Measurements from ENCODE around the gene FAM171A2.
"Not testable (repeated sequence)": the region's sequence is repeated elsewhere in the genome, so short reads cannot be mapped to it uniquely, and the experiment has no call there.

The FAM171A2 gene

GRCh38 chr17:44383363-44383762 lies 19.7 kb upstream of the FAM171A2 start:
- no peak for DNase-seq

DNA sequence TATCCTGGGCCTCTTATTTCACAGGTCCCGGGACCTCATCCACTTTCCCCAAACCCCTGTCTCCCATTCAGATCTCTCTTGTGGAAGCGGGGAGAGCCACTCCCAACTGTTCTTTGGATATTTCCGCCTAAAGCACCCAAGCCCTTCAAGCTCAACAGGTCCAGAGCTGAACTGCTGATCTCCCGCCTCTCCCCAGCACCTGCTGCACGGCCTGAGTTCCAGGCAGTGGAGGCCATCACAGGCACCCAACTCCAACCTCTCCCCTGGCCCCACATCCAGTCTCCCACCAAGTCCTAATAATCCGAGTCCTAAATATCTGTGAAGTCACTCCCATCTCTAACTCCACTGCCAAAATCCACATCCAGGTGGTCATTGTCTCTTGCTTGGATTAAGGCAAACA lies 19.3 kb upstream of the FAM171A2 start:
- no peak for DNase-seq

DNA sequence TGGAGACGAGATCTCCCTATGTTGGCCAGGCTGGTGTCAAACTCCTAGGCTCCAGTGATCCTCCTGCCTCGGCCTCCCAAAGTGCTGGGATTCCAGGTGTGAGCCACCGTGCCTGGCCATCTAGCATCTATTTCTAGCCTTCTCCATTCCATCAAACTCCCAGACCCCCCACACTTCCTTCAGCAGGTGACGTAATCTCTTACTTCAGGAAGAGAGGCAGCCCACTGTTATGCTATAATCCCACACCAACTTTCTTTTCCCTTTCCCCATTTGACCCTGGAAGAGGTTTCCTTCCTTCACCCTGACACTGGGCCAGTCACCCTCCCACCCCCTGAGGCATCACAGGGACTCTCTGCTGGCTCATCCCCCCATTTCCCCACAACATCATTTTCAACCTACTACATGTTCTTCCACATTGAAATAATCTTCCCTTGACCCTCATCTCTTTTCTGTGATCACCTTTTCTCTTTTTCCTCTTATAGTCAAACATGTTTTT lies 18.2 kb upstream of the FAM171A2 start:
- no peak for DNase-seq

GRCh38 chr17:44380767-44381166 lies 17.1 kb upstream of the FAM171A2 start:
- no peak for DNase-seq

GRCh38 chr17:44379887-44380286 lies 16.2 kb upstream of the FAM171A2 start:
- no peak for DNase-seq

GRCh38 chr17:44378171-44378705 lies 14.6 kb upstream of the FAM171A2 start:
- DNase-seq, result no peak

DNA sequence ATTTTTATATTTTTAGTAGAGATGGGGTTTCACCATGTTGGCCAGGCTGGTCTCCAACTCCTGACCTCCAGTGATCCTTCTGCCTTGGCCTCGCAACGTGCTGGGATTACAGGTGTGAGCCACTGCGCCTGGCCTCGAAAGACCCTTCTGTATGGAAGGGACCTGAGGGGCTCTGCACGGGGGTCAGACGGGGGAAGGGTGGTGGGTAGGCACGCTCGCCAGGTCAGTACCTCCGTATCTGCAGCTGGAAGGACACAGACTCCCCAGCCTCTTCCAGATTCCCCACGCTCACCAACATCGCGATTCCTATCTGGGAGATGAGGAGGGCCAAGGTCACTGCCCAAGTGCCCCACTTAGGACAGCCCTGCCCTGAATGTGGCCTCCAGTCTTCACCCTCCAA lies 13.1 kb upstream of the FAM171A2 start:
- DNase-seq, result no peak

DNA sequence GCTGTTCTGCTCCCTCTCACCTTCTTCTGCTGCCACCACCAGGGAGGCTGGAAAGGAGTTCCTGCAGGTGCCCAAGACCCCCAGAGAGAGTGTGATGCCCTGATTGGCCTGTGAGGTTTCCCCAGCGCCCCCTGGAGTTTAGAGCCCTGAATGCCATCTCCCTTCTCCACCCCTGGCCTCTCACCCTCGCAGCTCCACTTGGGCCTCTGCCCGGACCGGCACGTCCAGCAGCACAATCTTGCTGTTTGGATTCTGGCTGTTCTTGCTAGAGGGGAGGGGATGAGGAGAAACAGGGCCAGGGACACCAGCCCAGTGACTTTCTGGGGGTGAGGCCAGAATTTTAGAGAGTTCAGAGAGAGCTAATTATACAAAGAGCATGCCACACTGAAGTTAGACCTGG lies 12.5 kb upstream of the FAM171A2 start:
- no peak for DNase-seq

DNA sequence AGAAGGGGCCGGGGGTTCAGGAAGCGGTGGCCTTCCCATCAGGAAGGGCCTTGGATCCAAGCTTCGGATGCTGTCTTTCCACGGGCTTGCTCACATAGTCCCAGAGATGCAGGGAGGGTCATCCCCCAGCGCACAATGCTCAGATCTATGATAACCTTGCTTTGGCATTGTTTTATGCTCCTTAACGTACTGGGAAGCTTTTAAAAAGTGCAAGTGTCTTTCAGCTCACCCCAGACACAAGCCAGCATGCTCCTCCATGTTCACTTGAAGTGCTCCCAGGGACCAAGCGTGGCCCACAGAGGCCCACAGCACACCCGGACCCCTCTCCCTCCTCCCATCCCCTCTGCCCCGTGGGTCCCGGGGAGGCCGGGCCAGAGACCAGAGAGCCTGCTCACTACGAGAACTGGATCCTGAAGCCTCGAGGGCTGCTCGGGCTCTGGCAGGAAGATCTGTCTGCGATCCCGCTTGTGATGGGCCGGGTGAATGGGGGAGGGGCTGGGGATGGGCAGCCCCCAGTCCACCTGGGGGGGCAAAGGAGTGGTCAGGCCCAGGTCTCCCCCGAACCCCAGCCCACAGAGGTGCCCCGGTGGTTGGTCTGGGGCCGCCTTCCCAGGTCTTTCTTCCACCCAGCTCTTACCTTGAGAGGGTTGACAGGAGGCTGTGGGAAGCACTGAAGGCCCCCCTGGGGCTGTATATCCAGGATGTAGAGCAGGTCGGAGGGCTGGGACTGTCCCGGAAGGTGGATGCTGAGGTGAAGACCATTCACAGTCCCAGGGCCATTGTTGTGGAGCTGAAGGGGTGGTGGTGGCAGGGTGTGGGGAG lies 11.8 kb upstream of the FAM171A2 start:
- no peak for DNase-seq

GRCh38 chr17:44374306-44375195 lies 10.9 kb upstream of the FAM171A2 start:
- no peak for DNase-seq

DNA sequence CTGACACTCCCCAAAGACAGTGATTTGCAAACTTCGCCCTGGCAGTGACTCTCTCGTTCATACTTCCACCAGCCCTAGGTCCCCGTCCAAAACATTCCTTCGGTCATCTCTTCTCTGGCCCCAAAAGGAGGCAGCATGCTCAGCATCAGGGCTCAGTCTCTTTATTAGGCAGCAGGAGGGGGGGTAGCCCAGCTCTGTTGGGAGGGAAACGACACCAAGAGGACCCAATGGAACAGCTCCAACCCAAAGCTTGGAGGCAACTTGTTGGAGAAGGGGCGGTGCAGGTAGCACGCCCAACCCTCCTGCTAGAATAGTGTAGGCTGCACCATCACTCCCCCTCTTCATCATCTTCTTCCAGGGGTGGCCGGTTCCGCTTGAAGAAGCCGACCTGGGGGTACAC lies 8.4 kb upstream of the FAM171A2 start:
- DNase-seq, result no peak

DNA sequence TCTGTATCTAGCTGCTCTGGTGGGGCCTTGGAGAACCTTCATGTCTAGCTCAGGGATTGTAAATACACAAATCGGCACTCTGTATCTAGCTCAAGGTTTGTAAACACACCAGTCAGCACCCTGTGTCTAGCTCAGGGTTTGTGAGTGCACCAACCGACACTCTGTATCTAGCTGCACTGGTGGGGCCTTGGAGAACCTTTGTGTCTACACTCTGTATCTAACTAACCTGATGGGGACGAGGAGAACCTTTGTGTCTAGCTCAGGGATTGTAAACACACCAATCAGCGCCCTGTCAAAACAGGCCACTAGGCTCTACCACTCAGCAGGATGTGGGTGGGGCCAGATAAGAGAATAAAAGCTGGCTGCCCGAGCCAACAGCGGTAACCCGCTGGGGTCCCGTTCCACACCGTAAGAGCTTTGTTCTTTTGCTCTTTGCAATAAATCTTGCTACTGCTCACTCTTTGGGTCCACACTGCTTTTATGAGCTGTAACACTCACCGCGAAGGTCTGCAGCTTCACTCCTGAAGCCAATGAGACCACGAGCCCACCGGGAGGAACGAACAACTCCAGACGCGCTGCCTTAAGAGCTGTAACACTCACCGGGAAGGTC lies 5.9 kb upstream of the FAM171A2 start:
- DNase-seq, result peak; percentile 36

GRCh38 chr17:44368391-44369243 lies 5.0 kb upstream of the FAM171A2 start:
- DNase-seq, result not testable (repeated sequence)

DNA sequence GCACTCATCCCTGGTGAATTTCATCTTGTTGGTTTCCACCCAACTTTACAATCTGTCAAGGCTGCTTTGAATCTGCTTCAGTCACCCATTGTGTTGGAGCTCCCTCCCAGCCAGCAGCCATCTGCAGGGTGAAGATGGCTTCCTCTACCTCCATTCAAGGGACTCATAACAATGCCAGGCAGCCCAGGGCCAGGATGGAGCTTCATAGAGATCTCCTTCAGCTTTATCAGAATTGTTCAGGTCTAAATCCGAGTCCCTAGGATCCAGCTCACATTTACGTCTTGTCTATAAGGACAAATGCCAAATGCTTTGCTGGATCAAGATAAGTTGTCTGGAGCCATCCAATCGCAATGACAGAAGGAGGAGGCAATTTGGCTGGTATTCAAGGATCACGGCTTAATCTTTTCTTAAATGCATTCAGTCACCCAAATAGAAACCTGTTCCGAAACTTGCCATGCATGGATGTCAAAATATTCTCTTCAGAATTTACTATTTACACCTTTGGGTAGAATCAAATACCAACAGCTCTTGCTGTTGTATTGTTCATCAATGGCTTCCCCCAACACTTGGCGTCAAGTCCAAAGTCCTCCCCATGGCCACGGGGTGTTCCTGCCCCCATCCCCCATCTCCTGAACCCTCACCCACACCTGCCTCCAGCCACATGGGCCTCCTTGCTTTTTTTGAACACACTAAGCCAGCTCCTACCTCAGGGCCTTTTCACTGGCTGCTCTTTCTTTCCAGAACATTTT lies 3.8 kb upstream of the FAM171A2 start:
- no peak for DNase-seq

DNA sequence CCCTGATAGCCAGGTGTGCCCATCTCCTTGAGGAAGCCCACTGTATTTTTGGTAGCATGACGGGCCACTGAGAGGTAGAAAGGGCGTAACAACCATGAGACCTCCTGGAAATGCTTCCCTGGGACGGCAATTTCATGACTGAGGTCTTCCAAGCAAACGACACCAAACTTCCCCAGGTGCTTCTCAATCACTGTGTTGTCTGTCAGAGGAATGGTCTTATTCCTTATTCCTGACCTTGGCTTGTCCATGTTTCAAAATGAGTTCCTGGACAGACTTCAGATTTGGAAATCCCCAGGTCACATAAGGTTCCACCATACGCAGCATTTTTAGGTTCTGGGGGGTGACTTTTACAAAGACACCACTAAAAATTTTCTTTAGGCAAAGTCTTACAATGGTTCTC lies 1.4 kb upstream of the FAM171A2 start:
- DNase-seq, result not testable (repeated sequence)

DNA sequence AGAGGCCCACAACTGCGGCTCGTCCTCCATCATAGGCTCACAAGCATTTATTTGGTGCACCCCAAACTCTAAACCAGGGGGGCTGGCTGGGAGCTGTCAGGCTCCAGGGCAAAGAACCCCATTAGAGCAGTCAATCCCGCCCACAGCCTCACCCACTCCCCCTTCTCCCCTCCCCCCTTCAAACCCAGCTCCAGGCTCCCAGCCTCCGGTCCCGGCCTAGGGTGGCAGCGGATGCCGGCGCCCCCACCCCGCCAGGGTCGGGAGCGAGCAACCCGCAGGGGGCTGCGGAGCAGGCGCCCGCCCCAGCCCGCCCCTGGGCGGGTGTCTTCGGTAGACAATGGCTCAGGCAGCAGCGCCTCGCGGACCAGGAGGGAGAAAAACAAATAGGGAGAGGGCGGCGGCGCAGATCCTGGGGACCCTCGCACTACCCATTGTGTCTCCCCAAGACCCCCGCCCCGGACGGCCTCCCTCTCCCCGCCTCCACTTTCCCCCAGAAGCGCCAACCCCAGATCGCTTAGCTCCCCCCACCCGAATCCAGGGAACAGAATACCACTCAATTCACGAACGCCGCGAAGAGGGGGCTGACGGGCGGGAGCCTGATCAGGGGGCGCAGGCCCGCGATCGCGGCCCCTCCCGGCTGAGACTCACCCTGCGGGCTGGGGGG lies 572 bp downstream of the FAM171A2 start:
- peak; percentile 3 for DNase-seq

DNA sequence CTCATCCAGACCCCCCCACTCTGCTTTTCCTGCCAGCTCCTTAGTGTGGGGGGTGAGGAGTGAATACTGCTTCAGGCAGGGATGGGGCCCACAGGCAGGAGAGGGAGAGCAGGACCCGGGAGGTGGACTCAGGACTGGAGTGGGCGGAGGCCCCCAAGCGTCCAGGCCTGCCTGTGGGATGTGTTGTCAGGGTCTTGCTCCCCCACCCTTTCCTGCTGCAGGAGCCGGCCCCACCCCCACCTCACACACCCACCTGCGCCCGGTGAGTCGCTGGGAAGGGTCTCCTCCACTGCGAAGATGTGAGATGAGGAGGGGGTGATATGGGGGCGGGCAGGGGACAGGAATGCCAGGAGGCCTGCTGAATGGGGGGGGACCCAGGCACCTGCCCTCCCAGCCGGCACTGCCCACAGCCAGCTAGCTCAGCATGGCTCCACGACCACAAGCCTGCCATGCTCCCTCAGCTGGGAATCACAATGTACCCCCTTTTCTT lies 1.1 kb downstream of the FAM171A2 start:
- DNase-seq, result no peak

DNA sequence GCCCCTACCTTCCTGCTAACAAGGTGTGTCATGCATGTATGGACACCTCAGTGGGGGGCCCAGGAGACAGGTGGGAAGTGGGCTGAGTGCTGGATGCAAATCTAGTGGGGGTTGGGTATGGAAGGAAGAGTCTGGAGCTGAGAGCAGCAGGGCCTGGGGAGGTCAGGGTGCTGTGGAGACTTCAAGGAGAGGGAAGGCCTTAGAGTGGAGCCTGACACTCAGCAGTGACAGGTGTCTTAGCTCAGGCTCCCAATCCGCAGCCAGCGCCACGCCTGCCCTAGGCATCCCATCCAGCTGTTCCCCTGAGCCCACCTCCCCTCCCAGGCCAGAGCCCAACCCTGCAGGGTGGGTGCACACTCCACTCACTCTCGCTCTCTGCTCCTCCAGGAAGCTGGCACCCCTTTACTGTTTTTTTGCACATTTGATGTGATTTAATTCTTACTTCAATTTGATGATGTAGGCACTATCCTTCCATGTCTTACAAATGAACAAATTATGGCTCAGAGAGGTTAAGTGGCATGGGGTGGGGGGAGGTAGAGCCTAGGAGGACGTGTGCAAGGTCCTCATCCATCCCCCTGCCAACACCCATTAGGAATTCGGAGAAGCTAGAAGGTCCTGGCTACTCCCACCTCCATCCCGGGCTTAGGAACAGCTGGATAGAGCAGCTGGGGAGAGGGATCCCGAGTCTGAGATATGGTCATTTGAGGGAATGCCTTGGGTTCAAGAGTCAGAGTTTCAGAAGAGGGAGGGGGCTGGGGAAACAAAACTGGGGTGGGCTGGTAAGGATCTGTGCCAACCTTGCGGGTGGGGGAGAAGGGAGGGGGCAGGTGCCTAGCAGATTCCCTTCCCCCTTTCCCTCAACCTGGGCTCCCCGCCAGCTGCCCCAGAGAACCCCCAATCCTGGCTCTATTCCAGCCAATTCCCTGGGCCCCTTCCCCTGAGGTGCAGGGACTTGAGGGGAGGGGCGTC lies 2.1 kb downstream of the FAM171A2 start:
- DNase-seq, result no peak

- no peak for DNase-seq
Measured at GRCh38 chr17:44360826-44361225, 2.8 kb downstream of the FAM171A2 start.

Data from CD4-positive, alpha-beta T cell treated with Interleukin-17A for 1 hour (primary cell).